ENCODE measurements around the gene LHFPL2. TPM values are rescaled to one million over a fixed set of nuclear protein-coding genes. Genes with fewer than 3 reads are reported as not detected.

LHFPL2 gene
- total and polyA plus RNA-seq, 9 of the 15 experiments (the other 6 are each of a cell fraction or from before 2014, with no cell fraction given), result 1.0 to 6.6 (median 4.6) TPM

DNA sequence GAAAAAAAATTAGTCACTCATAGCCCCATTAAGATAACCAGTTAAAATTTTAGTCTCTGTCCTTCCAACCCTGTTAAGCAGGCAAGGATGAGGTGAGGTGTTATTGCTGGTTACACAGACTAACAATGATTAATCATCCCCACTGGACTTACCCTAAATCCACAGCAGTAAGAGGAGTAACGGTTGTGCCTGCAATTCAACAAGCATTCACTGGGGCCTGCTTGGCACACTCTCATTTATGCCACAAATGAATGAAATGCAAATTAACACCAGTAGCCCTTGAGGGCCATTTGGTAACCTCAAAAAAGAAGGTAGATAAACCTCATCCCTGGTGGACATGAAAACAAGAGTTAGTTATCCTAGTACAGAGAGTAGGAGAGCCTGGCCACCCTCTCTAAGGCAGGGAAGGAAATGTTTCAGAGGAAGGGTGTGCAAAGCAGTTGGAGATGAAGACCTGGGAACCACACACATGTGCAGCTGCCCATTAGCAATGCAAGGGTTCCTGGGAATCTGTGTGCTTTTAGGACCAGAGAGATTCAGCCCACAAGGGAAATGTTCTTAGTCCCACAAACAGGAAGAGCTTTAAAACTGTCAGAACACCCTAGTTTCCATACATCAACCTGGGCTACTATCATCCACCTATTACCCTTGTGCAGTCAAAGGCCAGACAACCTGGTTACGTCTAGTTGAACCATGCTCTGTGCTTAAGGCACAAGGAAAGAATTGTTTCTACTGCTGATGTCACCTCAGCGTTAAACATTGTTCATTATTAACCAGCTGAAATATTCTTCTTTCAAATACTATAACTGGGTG, 7.7 kb downstream of the LHFPL2 start:
- Histone ChIP-seq H3K9me1 (ENCODE audit: control insufficient read depth, insufficient read depth, low read length) (no peaks in the 10 kb centered on the region), H3K4me1 (replicated peaks in 1 of 2; ENCODE audit: control insufficient read depth in 2 of 2, insufficient read depth in 2 of 2, low read length in 2 of 2) (no peaks in the 10 kb centered on the region), H3K79me2 (ENCODE audit: control insufficient read depth, insufficient read depth, low read length) (no peaks in the 10 kb centered on the region), H3K9ac (ENCODE audit: insufficient read depth in 1 of 2, low read depth in 2 of 2, low read length in 2 of 2) (no peak overlapping the region), H3K9me3 (replicated peaks; ENCODE audit: control insufficient read depth, insufficient read depth, low read depth, low read length) (no peaks in the 10 kb centered on the region; the same call in 1 of the 2 replicates), H3K36me3 (ENCODE audit: control insufficient read depth, insufficient read depth, low read length) (no peaks in the 10 kb centered on the region), H2AFZ (ENCODE audit: low read depth, low read length) (no peak overlapping the region), H3K27me3 (ENCODE audit: control insufficient read depth in 2 of 2, insufficient read depth in 2 of 2, low read length in 2 of 2) (no peaks in the 10 kb centered on the region), H3K4me2 (ENCODE audit: insufficient read depth, low read length) (no peak overlapping the region), H4K20me1 (replicated peaks; ENCODE audit: control insufficient read depth, insufficient read depth, low read length) (no peaks in the 10 kb centered on the region), H3K4me3 (no peak overlapping the region), H3K27ac (ENCODE audit: extremely low read depth, low read depth, low read length) (no peak overlapping the region)
- no peak for DNase-seq (ENCODE audit: extremely low read depth in 1 of 4, low spot score in 3 of 4)
- CTCF ChIA-PET (ENCODE audit: low intra/inter-chr PET ratio), result no interaction called here
- peak; percentile 37 for FAIRE-seq
- POLR2A ChIA-PET, result no interaction called here
- WGBS (ENCODE audit: insufficient coverage, low coverage, missing lambda C conversion rate), result 40% methylated on average over 3 of the region's 3 CpGs
- ATAC-seq, result no peak
- BruUV-seq (replicated peaks), result no TSS peak
- intact Hi-C loops (cut with micrococcal nuclease) (no loop called here), in situ Hi-C loops (cut with MboI) (no loop called here)
- no peak for TF ChIP-seq RUNX1 (IDR thresholded peaks at IDR 0.05; ENCODE audit: low read depth)
- no peak for TF ChIP-seq ZC3H11A (IDR thresholded peaks at IDR 0.05; ENCODE audit: low read depth, low read length)
- TF ChIP-seq, protein P1, sequence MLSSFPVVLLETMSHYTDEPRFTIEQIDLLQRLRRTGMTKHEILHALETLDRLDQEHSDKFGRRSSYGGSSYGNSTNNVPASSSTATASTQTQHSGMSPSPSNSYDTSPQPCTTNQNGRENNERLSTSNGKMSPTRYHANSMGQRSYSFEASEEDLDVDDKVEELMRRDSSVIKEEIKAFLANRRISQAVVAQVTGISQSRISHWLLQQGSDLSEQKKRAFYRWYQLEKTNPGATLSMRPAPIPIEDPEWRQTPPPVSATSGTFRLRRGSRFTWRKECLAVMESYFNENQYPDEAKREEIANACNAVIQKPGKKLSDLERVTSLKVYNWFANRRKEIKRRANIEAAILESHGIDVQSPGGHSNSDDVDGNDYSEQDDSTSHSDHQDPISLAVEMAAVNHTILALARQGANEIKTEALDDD (IDR thresholded peaks at IDR 0.05), result 0 out of 2 replicates have a peak, but pooled peaks have one; percentile 9
- no peak for TF ChIP-seq NEUROD1 (IDR thresholded peaks at IDR 0.05; ENCODE audit: borderline replicate concordance, low read depth, low read length, partially characterized antibody)
- no peak for TF ChIP-seq PCBP2 (IDR thresholded peaks at IDR 0.05; ENCODE audit: low read depth, low read length, poor library complexity, severe bottlenecking)
- TF ChIP-seq ZFPM2 (CRISPR knock-in tag; IDR thresholded peaks at IDR 0.05), result no peak
- no peak for TF ChIP-seq SMC3 (conservative IDR thresholded peaks at IDR 0.05; ENCODE audit: insufficient read depth, low read depth, low read length)
- TF ChIP-seq, protein P2, sequence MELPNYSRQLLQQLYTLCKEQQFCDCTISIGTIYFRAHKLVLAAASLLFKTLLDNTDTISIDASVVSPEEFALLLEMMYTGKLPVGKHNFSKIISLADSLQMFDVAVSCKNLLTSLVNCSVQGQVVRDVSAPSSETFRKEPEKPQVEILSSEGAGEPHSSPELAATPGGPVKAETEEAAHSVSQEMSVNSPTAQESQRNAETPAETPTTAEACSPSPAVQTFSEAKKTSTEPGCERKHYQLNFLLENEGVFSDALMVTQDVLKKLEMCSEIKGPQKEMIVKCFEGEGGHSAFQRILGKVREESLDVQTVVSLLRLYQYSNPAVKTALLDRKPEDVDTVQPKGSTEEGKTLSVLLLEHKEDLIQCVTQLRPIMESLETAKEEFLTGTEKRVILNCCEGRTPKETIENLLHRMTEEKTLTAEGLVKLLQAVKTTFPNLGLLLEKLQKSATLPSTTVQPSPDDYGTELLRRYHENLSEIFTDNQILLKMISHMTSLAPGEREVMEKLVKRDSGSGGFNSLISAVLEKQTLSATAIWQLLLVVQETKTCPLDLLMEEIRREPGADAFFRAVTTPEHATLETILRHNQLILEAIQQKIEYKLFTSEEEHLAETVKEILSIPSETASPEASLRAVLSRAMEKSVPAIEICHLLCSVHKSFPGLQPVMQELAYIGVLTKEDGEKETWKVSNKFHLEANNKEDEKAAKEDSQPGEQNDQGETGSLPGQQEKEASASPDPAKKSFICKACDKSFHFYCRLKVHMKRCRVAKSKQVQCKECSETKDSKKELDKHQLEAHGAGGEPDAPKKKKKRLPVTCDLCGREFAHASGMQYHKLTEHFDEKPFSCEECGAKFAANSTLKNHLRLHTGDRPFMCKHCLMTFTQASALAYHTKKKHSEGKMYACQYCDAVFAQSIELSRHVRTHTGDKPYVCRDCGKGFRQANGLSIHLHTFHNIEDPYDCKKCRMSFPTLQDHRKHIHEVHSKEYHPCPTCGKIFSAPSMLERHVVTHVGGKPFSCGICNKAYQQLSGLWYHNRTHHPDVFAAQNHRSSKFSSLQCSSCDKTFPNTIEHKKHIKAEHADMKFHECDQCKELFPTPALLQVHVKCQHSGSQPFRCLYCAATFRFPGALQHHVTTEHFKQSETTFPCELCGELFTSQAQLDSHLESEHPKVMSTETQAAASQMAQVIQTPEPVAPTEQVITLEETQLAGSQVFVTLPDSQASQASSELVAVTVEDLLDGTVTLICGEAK (IDR thresholded peaks at IDR 0.05), result no peak
- TF ChIP-seq, protein P2 (CRISPR knock-in tag; IDR thresholded peaks at IDR 0.05), result no peak

Measured in K562 (cell line).